HL-60 (cell line): ENCODE data around the gene LMO3.

Source experiments
- GABPA ChIP-seq: IDR thresholded peaks from 2 replicates; pipeline ENCODE4 v1.6.1; 2012; ENCODE audit warnings: low read depth
- POLR2AphosphoS5 ChIP-seq: IDR thresholded peaks from 2 replicates; pipeline ENCODE4 v1.6.1; 2012; ENCODE audit warnings: low read depth
- REST ChIP-seq: IDR thresholded peaks from 2 replicates; pipeline ENCODE4 v1.6.1; 2012; ENCODE audit warnings: low read depth; ENCODE audit not compliant: insufficient replicate concordance
- SPI1 ChIP-seq: IDR thresholded peaks from 2 replicates; pipeline ENCODE4 v1.6.1; 2012; ENCODE audit warnings: low read depth, mild to moderate bottlenecking, borderline replicate concordance
- TF ChIP-seq, protein P1 (sequence below): IDR thresholded peaks from one replicate; pipeline ENCODE4 v1.5.1; 2011; ENCODE audit warnings: low read length, control low read depth, inconsistent platforms; ENCODE audit not compliant: insufficient read depth

- TF ChIP-seq, protein P1, sequence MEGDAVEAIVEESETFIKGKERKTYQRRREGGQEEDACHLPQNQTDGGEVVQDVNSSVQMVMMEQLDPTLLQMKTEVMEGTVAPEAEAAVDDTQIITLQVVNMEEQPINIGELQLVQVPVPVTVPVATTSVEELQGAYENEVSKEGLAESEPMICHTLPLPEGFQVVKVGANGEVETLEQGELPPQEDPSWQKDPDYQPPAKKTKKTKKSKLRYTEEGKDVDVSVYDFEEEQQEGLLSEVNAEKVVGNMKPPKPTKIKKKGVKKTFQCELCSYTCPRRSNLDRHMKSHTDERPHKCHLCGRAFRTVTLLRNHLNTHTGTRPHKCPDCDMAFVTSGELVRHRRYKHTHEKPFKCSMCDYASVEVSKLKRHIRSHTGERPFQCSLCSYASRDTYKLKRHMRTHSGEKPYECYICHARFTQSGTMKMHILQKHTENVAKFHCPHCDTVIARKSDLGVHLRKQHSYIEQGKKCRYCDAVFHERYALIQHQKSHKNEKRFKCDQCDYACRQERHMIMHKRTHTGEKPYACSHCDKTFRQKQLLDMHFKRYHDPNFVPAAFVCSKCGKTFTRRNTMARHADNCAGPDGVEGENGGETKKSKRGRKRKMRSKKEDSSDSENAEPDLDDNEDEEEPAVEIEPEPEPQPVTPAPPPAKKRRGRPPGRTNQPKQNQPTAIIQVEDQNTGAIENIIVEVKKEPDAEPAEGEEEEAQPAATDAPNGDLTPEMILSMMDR = no peak
- TF ChIP-seq REST (no peak), POLR2AphosphoS5 (no peak), SPI1 (no peak), GABPA (no peak)
These were observed 74.3 kb downstream of the LMO3 start for GRCh38 chr12:16531621-16532020.
